ENCODE data around the gene GNPTG. TPM values are rescaled to one million over a fixed set of nuclear protein-coding genes. Genes with fewer than 3 reads are reported as not detected.

Gene GNPTG
- total RNA-seq, 1 donor, result 56.0 TPM

- no peak for DNase-seq (ENCODE audit: low read depth in 2 of 3, low spot score in 2 of 3)
Measured at GRCh38 chr16:1345651-1346421, 5.9 kb upstream of the GNPTG start.

GRCh38 chr16:1346422-1347285, 5.1 kb upstream of the GNPTG start:
- DNase-seq (ENCODE audit: low read depth in 2 of 3, low spot score in 2 of 3), result no peak

GRCh38 chr16:1347286-1347855, 4.4 kb upstream of the GNPTG start:
- no peak for DNase-seq (ENCODE audit: low read depth in 2 of 3, low spot score in 2 of 3)

- DNase-seq (ENCODE audit: low read depth in 2 of 3, low spot score in 2 of 3), result no peak
Measured at GRCh38 chr16:1347962-1348361, 3.8 kb upstream of the GNPTG start.

- DNase-seq (ENCODE audit: low read depth in 2 of 3, low spot score in 2 of 3), result no peak
Measured at GRCh38 chr16:1348441-1348840, 3.3 kb upstream of the GNPTG start.

GRCh38 chr16:1348926-1349325, 2.8 kb upstream of the GNPTG start:
- no peak for DNase-seq (ENCODE audit: low read depth in 2 of 3, low spot score in 2 of 3)

GRCh38 chr16:1349351-1349750, 2.4 kb upstream of the GNPTG start:
- no peak for DNase-seq (ENCODE audit: low read depth in 2 of 3, low spot score in 2 of 3)

GRCh38 chr16:1349951-1350350, 1.8 kb upstream of the GNPTG start:
- no peak for DNase-seq (ENCODE audit: low read depth in 2 of 3, low spot score in 2 of 3)

- DNase-seq (ENCODE audit: low read depth in 2 of 3, low spot score in 2 of 3), result no peak
Measured at GRCh38 chr16:1350691-1351090, 1.0 kb upstream of the GNPTG start.

GRCh38 chr16:1351215-1351581, 533 bp upstream of the GNPTG start:
- no peak for DNase-seq (ENCODE audit: low read depth in 2 of 3, low spot score in 2 of 3)

GRCh38 chr16:1354815-1355540, 3.2 kb downstream of the GNPTG start:
- no peak for DNase-seq (ENCODE audit: low read depth in 2 of 3, low spot score in 2 of 3)

GRCh38 chr16:1355591-1355990, 3.9 kb downstream of the GNPTG start:
- DNase-seq (ENCODE audit: low read depth in 2 of 3, low spot score in 2 of 3), result no peak

GRCh38 chr16:1356061-1356900, 4.5 kb downstream of the GNPTG start:
- DNase-seq (ENCODE audit: low read depth in 2 of 3, low spot score in 2 of 3), result no peak

- no peak for DNase-seq (ENCODE audit: low read depth in 2 of 3, low spot score in 2 of 3)
Measured at GRCh38 chr16:1357906-1358566, 6.3 kb downstream of the GNPTG start.

- no peak for DNase-seq (ENCODE audit: low read depth in 2 of 3, low spot score in 2 of 3)
Measured at GRCh38 chr16:1361685-1362360, 10.1 kb downstream of the GNPTG start.

GRCh38 chr16:1362807-1363206, 11.1 kb downstream of the GNPTG start:
- DNase-seq (ENCODE audit: low read depth in 2 of 3, low spot score in 2 of 3), result no peak

- peak in 2 of 3 donors; percentile 62 to 67 for DNase-seq (ENCODE audit: low read depth in 2 of 3, low spot score in 2 of 3)
Measured at GRCh38 chr16:1363501-1364041, 11.8 kb downstream of the GNPTG start.

- DNase-seq (ENCODE audit: low read depth in 2 of 3, low spot score in 2 of 3), result no peak
Measured at GRCh38 chr16:1364510-1364909, 12.8 kb downstream of the GNPTG start.
